C1 segment of cervical spinal cord (tissue), 14 donors: ENCODE measurements around the gene FBXW9.
"Not testable (repeated sequence)": the region's sequence is repeated elsewhere in the genome, so short reads cannot be mapped to it uniquely, and the experiment has no call there.

Experiments used
- DNase-seq, 14 donors: peaks; one replicate each; lab custom pipeline; 2025; lab: John Stamatoyannopoulos, UW

FBXW9 gene

GRCh38 chr19:12681074-12681987, 15.1 kb downstream of the FBXW9 start, which contains the start of gene DHPS:
DHPS (minus strand) TSS chr19:12681880; CDS start chr19:12681766, 114 bp downstream.
- peak; percentile 32 to 91 (median 80) for DNase-seq

- no peak for DNase-seq
Measured at GRCh38 chr19:12680034-12680433, 16.4 kb downstream of the FBXW9 start.

GRCh38 chr19:12678039-12678438, 18.4 kb downstream of the FBXW9 start:
- DNase-seq: not testable (repeated sequence)

- DNase-seq: no peak
Measured at GRCh38 chr19:12676928-12677327, 19.5 kb downstream of the FBXW9 start.

GRCh38 chr19:12676384-12676792, 20.0 kb downstream of the FBXW9 start:
- DNase-seq: peak in 12 of 14 donors; percentile 8 to 70 (median 26)

GRCh38 chr19:12675940-12676339, 20.5 kb downstream of the FBXW9 start:
- no peak for DNase-seq

GRCh38 chr19:12675399-12675798, 21.0 kb downstream of the FBXW9 start:
- no peak for DNase-seq

GRCh38 chr19:12672744-12673143, 23.7 kb downstream of the FBXW9 start:
- DNase-seq: no peak

GRCh38 chr19:12670159-12670928, 26.1 kb downstream of the FBXW9 start:
- no peak for DNase-seq

- peak; percentile 39 to 87 (median 80) for DNase-seq
Measured at GRCh38 chr19:12669270-12670158, 26.9 kb downstream of the FBXW9 start.

- peak in 2 of 14 donors; percentile 54 to 79 for DNase-seq
Measured at GRCh38 chr19:12668932-12669269, 27.5 kb downstream of the FBXW9 start.

GRCh38 chr19:12668346-12668745, 28.1 kb downstream of the FBXW9 start:
- DNase-seq: no peak

GRCh38 chr19:12667731-12668302, 28.6 kb downstream of the FBXW9 start:
- DNase-seq: no peak

GRCh38 chr19:12666265-12667048, 30.0 kb downstream of the FBXW9 start, which contains the start of the genes MAN2B1 and WDR83:
MAN2B1 (minus strand) TSS chr19:12666742; CDS start chr19:12666701, 41 bp downstream.
WDR83 (plus strand) TSS chr19:12666807; CDS start chr19:12669791, 2,984 bp downstream.
- DNase-seq: peak in 13 of 14 donors; percentile 10 to 83 (median 42)

GRCh38 chr19:12665671-12666264, 30.7 kb downstream of the FBXW9 start:
- DNase-seq: no peak

- peak in 7 of 14 donors; percentile 10 to 45 (median 30) for DNase-seq
Measured at GRCh38 chr19:12665281-12665573, 31.2 kb downstream of the FBXW9 start.

GRCh38 chr19:12664406-12665280, 31.8 kb downstream of the FBXW9 start:
- DNase-seq: no peak

- peak in 6 of 14 donors; percentile 6 to 71 (median 29) for DNase-seq
Measured at GRCh38 chr19:12660980-12661379, 35.5 kb downstream of the FBXW9 start.

- no peak for DNase-seq
Measured at GRCh38 chr19:12657966-12658365, 38.5 kb downstream of the FBXW9 start.
